HEK293 (cell line): ENCODE data around the gene HOXD1.
A peak's percentile ranks its signal among the peaks of the same experiment; 100 is the strongest.

Source experiments
- CTCF ChIA-PET: fragments of 350-600 bp; formaldehyde crosslinking; extraction: SDS; loops from one replicate; lab custom pipeline; 2021; ENCODE audit warnings: antibody characterized with exemption; lab: Yijun Ruan, JAX
- POLR2A ChIA-PET: fragments of 300-600 bp; formaldehyde crosslinking; extraction: SDS; loops from one replicate; lab custom pipeline; 2020; ENCODE audit warnings: antibody characterized with exemption, inconsistent platforms; lab: Yijun Ruan, JAX
- H3K27ac ChIP-seq: fragments of 200-500 bp; sonication (Bioruptor generic); 2 replicates; pipeline ENCODE4 v1.5.1; 2014; ENCODE audit warnings: low read depth, low read length, control low read depth, inconsistent platforms; ENCODE audit errors: extremely low read depth
- H3K36me3 ChIP-seq, 2 experiments: fragments of 200-500 bp in 1 of 2; sonication (Bioruptor generic) in 1 of 2; 1 replicate in 1 of 2; 2 replicates in 1 of 2; pipeline ENCODE4 v1.5.1; 2014 to 2017; ENCODE audit warnings: inconsistent platforms in 2 of 2, low read length in 2 of 2; ENCODE audit not compliant: control insufficient read depth in 2 of 2, insufficient read depth in 1 of 2
- H3K4me1 ChIP-seq: fragments of 200-500 bp; sonication (Bioruptor generic); 2 replicates; pipeline ENCODE4 v1.5.1; 2014; ENCODE audit warnings: mild to moderate bottlenecking, low read length, inconsistent platforms; ENCODE audit not compliant: control insufficient read depth, insufficient read depth
- H3K4me3 ChIP-seq: 2 replicates; pipeline ENCODE4 v1.5.1; 2011; ENCODE audit warnings: low read depth, mild to moderate bottlenecking, control low read depth, low read length, moderate library complexity
- H3K9me3 ChIP-seq: fragments of 200-500 bp; sonication (Bioruptor generic); 2 replicates; pipeline ENCODE4 v1.5.1; 2014; ENCODE audit warnings: low read depth, low read length, inconsistent platforms; ENCODE audit not compliant: control insufficient read depth, insufficient read depth
- MEIS1 ChIP-seq: sonication (generic); formaldehyde crosslinking; IDR thresholded peaks from 2 replicates; pipeline ENCODE4 v1.8.1; 2022; ENCODE audit warnings: missing genetic modification reagents, mild to moderate bottlenecking, borderline replicate concordance
- MZF1 ChIP-seq: fragments of 450-650 bp; formaldehyde crosslinking; IDR thresholded peaks from 2 replicates; pipeline ENCODE4 v1.5.1; 2017; ENCODE audit warnings: missing biosample characterization, missing genetic modification characterization, borderline replicate concordance
- SP7 ChIP-seq: fragments of 450-650 bp; formaldehyde crosslinking; IDR thresholded peaks from 2 replicates; pipeline ENCODE4 v1.5.1; 2016; ENCODE audit warnings: missing biosample characterization, missing genetic modification characterization
- ZBTB17 ChIP-seq: fragments of 450-650 bp; formaldehyde crosslinking; IDR thresholded peaks from 2 replicates; pipeline ENCODE4 v1.5.1; 2016; ENCODE audit warnings: missing biosample characterization, missing genetic modification characterization
- ZBTB21 ChIP-seq: fragments of 450-650 bp; formaldehyde crosslinking; IDR thresholded peaks from 2 replicates; pipeline ENCODE4 v1.5.1; 2017; ENCODE audit warnings: missing biosample characterization, missing genetic modification characterization
- ZFHX2 ChIP-seq: fragments of 450-650 bp; formaldehyde crosslinking; conservative IDR thresholded peaks from 2 replicates; pipeline ENCODE4 v1.5.1; 2016; ENCODE audit warnings: missing biosample characterization, missing genetic modification characterization
- ZNF10 ChIP-seq: fragments of 450-650 bp; formaldehyde crosslinking; IDR thresholded peaks from 2 replicates; pipeline ENCODE4 v1.5.1; 2017; ENCODE audit warnings: missing biosample characterization, missing genetic modification characterization
- ZNF146 ChIP-seq: fragments of 450-650 bp; formaldehyde crosslinking; IDR thresholded peaks from 2 replicates; pipeline ENCODE4 v1.5.1; 2016; ENCODE audit warnings: missing biosample characterization, missing genetic modification characterization
- ZNF2 ChIP-seq: fragments of 450-650 bp; formaldehyde crosslinking; IDR thresholded peaks from 2 replicates; pipeline ENCODE4 v1.5.1; 2016; ENCODE audit warnings: missing biosample characterization, missing genetic modification characterization
- ZNF202 ChIP-seq: fragments of 450-650 bp; formaldehyde crosslinking; IDR thresholded peaks from 2 replicates; pipeline ENCODE4 v1.5.1; 2016; ENCODE audit warnings: missing biosample characterization, missing genetic modification characterization, borderline replicate concordance
- ZNF214 ChIP-seq: fragments of 450-650 bp; formaldehyde crosslinking; IDR thresholded peaks from 2 replicates; pipeline ENCODE4 v1.5.1; 2017; ENCODE audit warnings: missing biosample characterization, mild to moderate bottlenecking, missing genetic modification characterization, borderline replicate concordance
- ZNF335 ChIP-seq: fragments of 450-650 bp; formaldehyde crosslinking; conservative IDR thresholded peaks from 2 replicates; pipeline ENCODE4 v1.5.1; 2016; ENCODE audit warnings: missing biosample characterization, missing genetic modification characterization
- ZNF341 ChIP-seq: fragments of 450-650 bp; formaldehyde crosslinking; IDR thresholded peaks from 2 replicates; pipeline ENCODE4; 2016; ENCODE audit warnings: low read depth, missing biosample characterization, missing genetic modification characterization
- ZNF366 ChIP-seq: fragments of 450-650 bp; formaldehyde crosslinking; conservative IDR thresholded peaks from 2 replicates; pipeline ENCODE4 v1.5.1; 2016; ENCODE audit warnings: missing biosample characterization, missing genetic modification characterization
- ZNF510 ChIP-seq: fragments of 450-650 bp; formaldehyde crosslinking; IDR thresholded peaks from 2 replicates; pipeline ENCODE4 v1.5.1; 2018; ENCODE audit warnings: mild to moderate bottlenecking, missing genetic modification characterization, missing biosample characterization; ENCODE audit not compliant: insufficient replicate concordance
- ZNF626 ChIP-seq: fragments of 450-650 bp; sonication (Bioruptor Pico); formaldehyde crosslinking; IDR thresholded peaks from 2 replicates; pipeline ENCODE4 v1.5.1; 2018; ENCODE audit warnings: missing biosample characterization, missing genetic modification characterization, inconsistent platforms
- ZNF843 ChIP-seq: fragments of 450-650 bp; formaldehyde crosslinking; IDR thresholded peaks from 2 replicates; pipeline ENCODE4 v1.5.1; 2016; ENCODE audit warnings: missing biosample characterization, missing genetic modification characterization
- ZXDB ChIP-seq: fragments of 450-650 bp; formaldehyde crosslinking; IDR thresholded peaks from 2 replicates; pipeline ENCODE4 v1.5.1; 2016; ENCODE audit warnings: missing biosample characterization, missing genetic modification characterization
- TF ChIP-seq, protein P1 (sequence below): IDR thresholded peaks from 2 replicates; pipeline ENCODE4 v1.6.1; 2011; ENCODE audit warnings: mild to moderate bottlenecking, low read depth, low read length, borderline replicate concordance
- TF ChIP-seq, protein P2 (sequence below): fragments of 450-650 bp; formaldehyde crosslinking; IDR thresholded peaks from 2 replicates; pipeline ENCODE4 v1.5.1; 2017; ENCODE audit warnings: missing biosample characterization, missing genetic modification characterization
- TF ChIP-seq, protein P3 (sequence below): sonication (generic); formaldehyde crosslinking; IDR thresholded peaks from 2 replicates; pipeline ENCODE4 v1.8.1; 2022; ENCODE audit warnings: mild to moderate bottlenecking, moderate library complexity, missing genetic modification reagents
- TF ChIP-seq, protein P4 (sequence below): fragments of 450-650 bp; formaldehyde crosslinking; IDR thresholded peaks from 2 replicates; pipeline ENCODE4 v1.5.0; 2017; ENCODE audit warnings: missing biosample characterization, missing genetic modification characterization, borderline replicate concordance
- TF ChIP-seq, protein P5 (sequence below): fragments of 450-650 bp; formaldehyde crosslinking; IDR thresholded peaks from 2 replicates; pipeline ENCODE4 v1.5.1; 2016; ENCODE audit warnings: missing biosample characterization, missing genetic modification characterization

Gene HOXD1

DNA sequence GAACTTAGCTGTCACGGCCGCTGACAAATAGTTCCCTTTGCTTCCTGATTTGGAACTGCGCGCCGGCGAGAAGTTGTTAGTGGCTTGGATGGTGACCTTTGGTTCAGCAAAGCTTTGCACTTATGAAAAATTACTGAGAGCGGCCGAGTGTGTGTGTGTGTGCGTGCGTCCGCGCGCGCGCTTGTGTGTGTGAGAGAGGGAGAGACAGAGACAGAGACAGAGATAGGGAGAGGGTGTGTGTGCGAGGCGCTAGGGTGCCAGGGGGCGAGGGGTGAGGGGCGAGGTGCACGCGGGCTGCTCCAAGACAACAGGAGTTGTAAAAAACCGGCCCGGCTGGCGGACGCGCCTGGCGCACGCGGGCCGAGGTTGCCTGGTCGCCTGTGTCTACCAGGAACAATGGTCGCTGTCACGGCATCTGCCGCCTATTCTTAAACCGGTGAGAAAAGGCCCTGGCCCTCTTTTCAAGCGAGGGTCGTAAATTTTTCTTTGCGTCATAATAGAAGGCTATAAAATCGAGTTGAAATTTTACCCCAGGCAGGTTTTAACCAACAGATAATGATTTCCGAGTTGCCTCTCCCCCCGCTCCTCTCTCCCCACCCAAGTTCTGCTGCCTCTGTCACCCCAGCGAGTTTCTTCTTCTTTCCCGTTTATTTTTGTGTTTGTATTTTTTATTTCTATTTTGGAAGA lies 30.8 kb upstream of the HOXD1 start (continued):
- no peak for TF ChIP-seq ZNF202 (tag by site-specific recombination)
- peak; percentile 80; the same call in 1 of the 2 replicates for TF ChIP-seq ZNF2 (tag by site-specific recombination)
- TF ChIP-seq, protein P1, sequence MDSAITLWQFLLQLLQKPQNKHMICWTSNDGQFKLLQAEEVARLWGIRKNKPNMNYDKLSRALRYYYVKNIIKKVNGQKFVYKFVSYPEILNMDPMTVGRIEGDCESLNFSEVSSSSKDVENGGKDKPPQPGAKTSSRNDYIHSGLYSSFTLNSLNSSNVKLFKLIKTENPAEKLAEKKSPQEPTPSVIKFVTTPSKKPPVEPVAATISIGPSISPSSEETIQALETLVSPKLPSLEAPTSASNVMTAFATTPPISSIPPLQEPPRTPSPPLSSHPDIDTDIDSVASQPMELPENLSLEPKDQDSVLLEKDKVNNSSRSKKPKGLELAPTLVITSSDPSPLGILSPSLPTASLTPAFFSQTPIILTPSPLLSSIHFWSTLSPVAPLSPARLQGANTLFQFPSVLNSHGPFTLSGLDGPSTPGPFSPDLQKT, result no peak
- TF ChIP-seq ZNF10 (tag by site-specific recombination), result no peak
- TF ChIP-seq ZNF510, result no peak
- no peak for TF ChIP-seq ZNF146 (tag by site-specific recombination)
- peak; percentile 86 for TF ChIP-seq SP7
- TF ChIP-seq ZNF843 (tag by site-specific recombination), result peak; percentile 92
- TF ChIP-seq, protein P2, sequence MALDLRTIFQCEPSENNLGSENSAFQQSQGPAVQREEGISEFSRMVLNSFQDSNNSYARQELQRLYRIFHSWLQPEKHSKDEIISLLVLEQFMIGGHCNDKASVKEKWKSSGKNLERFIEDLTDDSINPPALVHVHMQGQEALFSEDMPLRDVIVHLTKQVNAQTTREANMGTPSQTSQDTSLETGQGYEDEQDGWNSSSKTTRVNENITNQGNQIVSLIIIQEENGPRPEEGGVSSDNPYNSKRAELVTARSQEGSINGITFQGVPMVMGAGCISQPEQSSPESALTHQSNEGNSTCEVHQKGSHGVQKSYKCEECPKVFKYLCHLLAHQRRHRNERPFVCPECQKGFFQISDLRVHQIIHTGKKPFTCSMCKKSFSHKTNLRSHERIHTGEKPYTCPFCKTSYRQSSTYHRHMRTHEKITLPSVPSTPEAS, result peak; percentile 78
- TF ChIP-seq ZNF626, result no peak
- TF ChIP-seq, protein P3, sequence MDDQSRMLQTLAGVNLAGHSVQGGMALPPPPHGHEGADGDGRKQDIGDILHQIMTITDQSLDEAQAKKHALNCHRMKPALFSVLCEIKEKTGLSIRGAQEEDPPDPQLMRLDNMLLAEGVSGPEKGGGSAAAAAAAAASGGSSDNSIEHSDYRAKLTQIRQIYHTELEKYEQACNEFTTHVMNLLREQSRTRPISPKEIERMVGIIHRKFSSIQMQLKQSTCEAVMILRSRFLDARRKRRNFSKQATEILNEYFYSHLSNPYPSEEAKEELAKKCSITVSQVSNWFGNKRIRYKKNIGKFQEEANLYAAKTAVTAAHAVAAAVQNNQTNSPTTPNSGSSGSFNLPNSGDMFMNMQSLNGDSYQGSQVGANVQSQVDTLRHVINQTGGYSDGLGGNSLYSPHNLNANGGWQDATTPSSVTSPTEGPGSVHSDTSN (CRISPR knock-in tag), result no peak
- TF ChIP-seq, protein P4, sequence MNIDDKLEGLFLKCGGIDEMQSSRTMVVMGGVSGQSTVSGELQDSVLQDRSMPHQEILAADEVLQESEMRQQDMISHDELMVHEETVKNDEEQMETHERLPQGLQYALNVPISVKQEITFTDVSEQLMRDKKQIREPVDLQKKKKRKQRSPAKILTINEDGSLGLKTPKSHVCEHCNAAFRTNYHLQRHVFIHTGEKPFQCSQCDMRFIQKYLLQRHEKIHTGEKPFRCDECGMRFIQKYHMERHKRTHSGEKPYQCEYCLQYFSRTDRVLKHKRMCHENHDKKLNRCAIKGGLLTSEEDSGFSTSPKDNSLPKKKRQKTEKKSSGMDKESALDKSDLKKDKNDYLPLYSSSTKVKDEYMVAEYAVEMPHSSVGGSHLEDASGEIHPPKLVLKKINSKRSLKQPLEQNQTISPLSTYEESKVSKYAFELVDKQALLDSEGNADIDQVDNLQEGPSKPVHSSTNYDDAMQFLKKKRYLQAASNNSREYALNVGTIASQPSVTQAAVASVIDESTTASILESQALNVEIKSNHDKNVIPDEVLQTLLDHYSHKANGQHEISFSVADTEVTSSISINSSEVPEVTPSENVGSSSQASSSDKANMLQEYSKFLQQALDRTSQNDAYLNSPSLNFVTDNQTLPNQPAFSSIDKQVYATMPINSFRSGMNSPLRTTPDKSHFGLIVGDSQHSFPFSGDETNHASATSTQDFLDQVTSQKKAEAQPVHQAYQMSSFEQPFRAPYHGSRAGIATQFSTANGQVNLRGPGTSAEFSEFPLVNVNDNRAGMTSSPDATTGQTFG, result no peak

DNA sequence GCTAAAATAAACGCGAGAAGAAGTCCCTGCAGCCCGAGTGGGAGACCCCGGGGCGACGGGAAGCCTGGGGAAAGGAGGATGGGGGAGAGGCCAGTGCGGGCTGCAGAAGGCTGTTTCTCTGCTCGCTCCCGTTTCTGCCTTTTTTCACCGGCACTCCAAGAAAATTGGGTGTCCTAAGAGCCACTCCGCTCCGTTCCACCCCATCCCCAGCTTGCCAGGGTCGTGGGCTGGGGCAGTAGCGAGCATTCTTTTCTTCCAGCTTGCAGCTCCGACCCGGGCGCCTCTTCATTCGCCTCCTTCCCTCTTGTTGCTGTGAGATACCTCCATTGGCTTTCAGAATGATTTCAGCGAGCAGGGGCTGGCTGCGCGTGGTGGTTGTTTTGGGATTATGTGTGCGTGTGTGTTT lies 30.3 kb upstream of the HOXD1 start:
- H3K4me3 ChIP-seq, result peak overlapping the region; percentile 48
- ChIA-PET POLR2A (no interaction called here), CTCF (interaction anchor here (0.6 kb wide), 1 partner anchor 498 kb away, joined by 3 read pairs; no protein-coding TSS in a partner anchor)
- TF ChIP-seq, protein P5, sequence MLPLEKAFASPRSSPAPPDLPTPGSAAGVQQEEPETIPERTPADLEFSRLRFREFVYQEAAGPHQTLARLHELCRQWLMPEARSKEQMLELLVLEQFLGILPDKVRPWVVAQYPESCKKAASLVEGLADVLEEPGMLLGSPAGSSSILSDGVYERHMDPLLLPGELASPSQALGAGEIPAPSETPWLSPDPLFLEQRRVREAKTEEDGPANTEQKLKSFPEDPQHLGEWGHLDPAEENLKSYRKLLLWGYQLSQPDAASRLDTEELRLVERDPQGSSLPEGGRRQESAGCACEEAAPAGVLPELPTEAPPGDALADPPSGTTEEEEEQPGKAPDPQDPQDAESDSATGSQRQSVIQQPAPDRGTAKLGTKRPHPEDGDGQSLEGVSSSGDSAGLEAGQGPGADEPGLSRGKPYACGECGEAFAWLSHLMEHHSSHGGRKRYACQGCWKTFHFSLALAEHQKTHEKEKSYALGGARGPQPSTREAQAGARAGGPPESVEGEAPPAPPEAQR, result no peak
- TF ChIP-seq MZF1 (tag by site-specific recombination) (no peak), ZNF214 (tag by site-specific recombination) (no peak), ZNF2 (tag by site-specific recombination) (0 out of 2 replicates have a peak, but pooled peaks have one; percentile 12), ZBTB17 (peak; percentile 75), MEIS1 (CRISPR knock-in tag) (no peak), ZNF335 (tag by site-specific recombination) (peak; percentile 11; the same call in 1 of the 2 replicates), ZNF341 (tag by site-specific recombination) (0 out of 2 replicates have a peak, but pooled peaks have one; percentile 7), ZBTB21 (tag by site-specific recombination) (no peak), ZNF366 (tag by site-specific recombination) (peak; percentile 14; the same call in 1 of the 2 replicates), ZXDB (tag by site-specific recombination) (peak; percentile 100), ZFHX2 (tag by site-specific recombination) (no peak)
- TF ChIP-seq, protein P2, result peak; percentile 76
- no peaks in the 10 kb centered on the region for H3K9me3 ChIP-seq
- H3K27ac ChIP-seq, result peak overlapping the region; percentile 98
- H3K4me1 ChIP-seq, result peaks cover 12% of the 10 kb centered on the region
- peaks cover 0 to 20% of the 10 kb centered on the region in 2 experiments; a peak in 1 of 3 replicates for H3K36me3 ChIP-seq
